Choroid plexus epithelial cell (primary cell): Measurements from ENCODE around the gene SLC25A19.

Experiments used
- DNase-seq: peaks from one replicate; pipeline ENCODE4 v3.0.0-alpha.2; 2010; ENCODE audit warnings: low read depth
- H3K4me3 ChIP-seq: 2 replicates; pipeline ENCODE4 v1.5.1; 2011; ENCODE audit warnings: low read depth, mild to moderate bottlenecking, control low read depth, low read length, moderate library complexity
- CTCF ChIP-seq: conservative IDR thresholded peaks from 2 replicates; pipeline ENCODE4 v1.5.1; 2011; ENCODE audit warnings: low read depth, mild to moderate bottlenecking, control low read depth, inconsistent platforms, low read length, moderate library complexity

Gene SLC25A19

GRCh38 chr17:75325827-75326225, 36.6 kb upstream of the SLC25A19 start:
- no peak for TF ChIP-seq CTCF
- peak; percentile 33 for DNase-seq
- H3K4me3 ChIP-seq: no peak overlapping the region

GRCh38 chr17:75325348-75325747, 36.1 kb upstream of the SLC25A19 start:
- no peak for TF ChIP-seq CTCF
- no peak for DNase-seq
- no peak overlapping the region for H3K4me3 ChIP-seq

GRCh38 chr17:75321506-75321905, 32.3 kb upstream of the SLC25A19 start:
- no peak for TF ChIP-seq CTCF
- H3K4me3 ChIP-seq: no peak overlapping the region
- no peak for DNase-seq

DNA sequence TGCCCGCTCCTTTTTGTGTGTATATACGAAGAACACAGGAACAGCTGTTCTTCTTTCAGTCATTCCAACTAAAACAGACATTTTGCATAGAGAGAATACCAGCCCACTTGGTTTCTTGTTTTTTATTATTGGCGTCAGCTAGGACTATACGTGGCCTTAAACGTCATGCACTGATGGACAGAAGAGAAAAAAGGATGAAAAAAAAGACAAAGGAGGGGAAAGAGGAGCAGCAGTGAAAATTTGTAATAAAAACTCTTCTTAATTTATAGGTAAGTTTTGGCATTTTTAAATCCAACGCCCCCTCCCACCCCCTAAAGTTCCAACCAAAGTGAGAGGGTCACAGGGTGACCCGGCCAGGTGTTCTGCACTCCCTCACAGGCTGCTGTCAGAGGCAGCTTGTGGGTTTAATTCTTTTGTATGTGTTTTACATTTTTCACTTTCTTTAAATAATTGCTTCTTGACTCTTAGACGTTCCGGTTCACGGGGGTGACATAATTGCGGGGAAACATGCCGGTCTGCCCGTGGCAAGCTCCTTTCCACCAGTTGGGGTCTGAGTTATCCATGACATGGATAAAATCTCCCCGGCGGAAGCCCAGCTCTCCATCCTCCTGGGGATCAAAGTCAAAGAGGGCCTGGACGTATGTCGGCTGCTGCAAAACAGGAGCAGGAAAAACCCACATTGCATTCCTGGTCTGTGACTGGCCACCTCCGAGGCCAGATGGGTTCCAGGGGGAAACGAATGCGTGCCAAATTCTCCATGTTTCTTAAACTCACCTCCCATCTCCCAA, 30.9 kb upstream of the SLC25A19 start:
- TF ChIP-seq CTCF: no peak
- DNase-seq: no peak

GRCh38 chr17:75318615-75319222, 29.5 kb upstream of the SLC25A19 start:
- no peak for DNase-seq
- H3K4me3 ChIP-seq: no peak overlapping the region
- TF ChIP-seq CTCF: no peak

More for the DNA sequence above, 30.9 kb upstream of the SLC25A19 start:
- no peak overlapping the region for H3K4me3 ChIP-seq

DNA sequence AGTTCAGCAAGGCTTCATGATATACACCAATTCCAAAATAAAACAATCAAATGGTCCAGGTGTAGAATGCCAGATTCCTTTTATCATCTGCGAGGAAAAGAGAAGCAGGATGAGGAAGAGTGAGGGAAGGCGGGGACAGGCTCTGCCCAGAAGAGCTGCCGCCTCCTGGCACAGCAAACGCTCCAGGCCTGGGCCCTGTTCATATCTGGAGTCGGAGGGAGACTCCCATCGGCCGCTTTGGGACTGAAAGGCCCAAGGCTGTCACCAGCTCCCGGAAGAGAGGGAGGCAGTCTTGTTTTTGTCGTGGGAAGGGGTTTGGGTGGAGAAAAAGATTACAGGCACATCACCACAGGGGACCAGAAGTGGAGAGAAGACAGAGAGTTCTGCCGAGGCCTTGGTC, 29.0 kb upstream of the SLC25A19 start:
- H3K4me3 ChIP-seq: no peak overlapping the region
- TF ChIP-seq CTCF: no peak
- no peak for DNase-seq

DNA sequence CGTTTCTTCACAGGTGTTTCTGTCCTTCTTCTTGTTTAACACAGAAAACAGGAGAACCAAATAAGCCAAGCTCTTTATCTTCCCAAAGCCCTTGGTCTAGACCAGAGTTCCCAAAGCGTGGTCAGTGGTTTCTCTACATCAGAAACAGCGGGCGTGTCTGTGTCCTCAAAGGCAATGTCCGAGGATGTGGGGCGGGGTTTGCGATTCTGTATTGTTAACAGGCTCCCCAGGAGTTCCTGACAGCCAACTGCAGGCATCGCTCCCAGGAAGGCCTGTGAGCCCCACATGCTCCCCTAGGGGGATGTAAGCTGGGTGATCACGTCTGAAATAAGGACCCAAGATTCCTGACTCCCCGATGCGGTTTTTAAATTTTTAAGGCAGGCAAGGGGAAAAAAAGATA, 28.4 kb upstream of the SLC25A19 start:
- no peak overlapping the region for H3K4me3 ChIP-seq
- no peak for TF ChIP-seq CTCF
- DNase-seq: no peak
